GM23338 (cell line): ENCODE measurements around the gene BCL2. TPM values are rescaled to one million over a fixed set of nuclear protein-coding genes. Genes with fewer than 3 reads are reported as not detected.
"Not testable (repeated sequence)": the region's sequence is repeated elsewhere in the genome, so short reads cannot be mapped to it uniquely, and the experiment has no call there.

Experiments used
- ATAC-seq: fragments of 200-7000 bp; cut with Tn5 transposase; 3 replicates; pipeline ENCODE4 v1.9.1; 2020
- DNase-seq: peaks from one replicate; pipeline ENCODE4 v3.0.0-alpha.2; 2015; ENCODE audit warnings: low spot score
- H2AFZ ChIP-seq: fragments of 200-600 bp; sonication (generic); 2 replicates; pipeline ENCODE4 v1.8.0; 2016; ENCODE audit warnings: antibody characterized with exemption, mild to moderate bottlenecking, moderate library complexity
- H3F3A ChIP-seq: fragments of 200-600 bp; sonication (generic); replicated peaks from 2 replicates; pipeline ENCODE4 v1.8.0; 2017; ENCODE audit warnings: antibody characterized with exemption, mixed run types, low read depth
- H3K27ac ChIP-seq: fragments of 200-600 bp; sonication (generic); 2 replicates; pipeline ENCODE4 v1.6.1; 2016; ENCODE audit warnings: low read depth
- H3K27me3 ChIP-seq: fragments of 200-600 bp; sonication (generic); 2 replicates; pipeline ENCODE4 v1.8.0; 2016; ENCODE audit warnings: mild to moderate bottlenecking, mixed run types, moderate library complexity; ENCODE audit not compliant: insufficient read depth
- H3K36me3 ChIP-seq: fragments of 200-600 bp; sonication (generic); 2 replicates; pipeline ENCODE4 v1.8.0; 2016; ENCODE audit warnings: mild to moderate bottlenecking; ENCODE audit not compliant: insufficient read depth
- H3K4me1 ChIP-seq: fragments of 200-600 bp; sonication (generic); 2 replicates; pipeline ENCODE4 v1.8.0; 2016; ENCODE audit warnings: mild to moderate bottlenecking, moderate library complexity; ENCODE audit not compliant: insufficient read depth
- H3K4me2 ChIP-seq: fragments of 200-600 bp; sonication (generic); 2 replicates; pipeline ENCODE4 v1.7.1; 2017; ENCODE audit warnings: mixed run types
- H3K4me3 ChIP-seq: fragments of 200-600 bp; sonication (generic); 2 replicates; pipeline ENCODE4 v1.6.1; 2016; ENCODE audit warnings: mixed run types
- H3K79me2 ChIP-seq: fragments of 200-600 bp; sonication (generic); replicated peaks from 2 replicates; pipeline ENCODE4 v1.8.0; 2017; ENCODE audit warnings: mild to moderate bottlenecking; ENCODE audit not compliant: insufficient read depth
- H3K9me2 ChIP-seq: fragments of 200-600 bp; sonication (generic); 2 replicates; pipeline ENCODE4 v1.8.0; 2017; ENCODE audit not compliant: insufficient read depth
- H4K20me1 ChIP-seq: fragments of 200-600 bp; sonication (generic); replicated peaks from 2 replicates; pipeline ENCODE4 v1.8.0; 2017; ENCODE audit warnings: mild to moderate bottlenecking; ENCODE audit not compliant: insufficient read depth
- H3K27ac Mint-ChIP-seq: 2 replicates; pipeline ENCODE4 v1.8.0; 2020; ENCODE audit warnings: inconsistent platforms, mild to moderate bottlenecking, moderate library complexity, mixed read lengths
- H3K27me3 Mint-ChIP-seq: 3 replicates; pipeline ENCODE4 v1.8.0; 2022; ENCODE audit warnings: low read depth, mild to moderate bottlenecking, moderate library complexity, mixed read lengths, inconsistent platforms; ENCODE audit not compliant: insufficient read depth, poor library complexity
- H3K36me3 Mint-ChIP-seq: 3 replicates; pipeline ENCODE4 v1.8.0; 2021; ENCODE audit warnings: low read depth, mild to moderate bottlenecking, inconsistent platforms, moderate library complexity, mixed read lengths
- H3K4me1 Mint-ChIP-seq: 3 replicates; pipeline ENCODE4 v1.8.0; 2020; ENCODE audit warnings: mild to moderate bottlenecking, inconsistent platforms, mixed read lengths
- H3K4me3 Mint-ChIP-seq: 3 replicates; pipeline ENCODE4 v1.8.0; 2021; ENCODE audit warnings: moderate library complexity, mild to moderate bottlenecking, inconsistent platforms, mixed read lengths
- H3K9me3 Mint-ChIP-seq: 3 replicates; pipeline ENCODE4 v1.8.0; 2020; ENCODE audit warnings: moderate library complexity, mild to moderate bottlenecking, inconsistent platforms, mixed read lengths
- CREB1 ChIP-seq: fragments of 250-450 bp; sonication (Bioruptor Pico); IDR thresholded peaks from 2 replicates; pipeline ENCODE4 v1.5.0; 2020; ENCODE audit warnings: low read depth, mild to moderate bottlenecking, moderate library complexity
- EZH2 ChIP-seq: fragments of 200-600 bp; sonication (generic); IDR thresholded peaks from one replicate; pipeline ENCODE4 v1.8.0; 2017; ENCODE audit warnings: antibody characterized with exemption, mild to moderate bottlenecking, low read depth; ENCODE audit not compliant: unreplicated experiment
- REST ChIP-seq: IDR thresholded peaks from one replicate; pipeline ENCODE4 v1.6.1; 2018; ENCODE audit warnings: antibody characterized with exemption; ENCODE audit not compliant: unreplicated experiment
- ZNF114 ChIP-seq: fragments of 250-450 bp; sonication (Bioruptor Pico); IDR thresholded peaks from 2 replicates; pipeline ENCODE4 v1.5.0; 2020; ENCODE audit warnings: mild to moderate bottlenecking, moderate library complexity
- polyA plus RNA-seq: library from polyadenylated mRNA; unstranded; fragments of >200 nt; fragmentation: Nextera tagmentation; extraction: Ambion mirVana; gene quantifications from 2 replicates; pipeline ENCODE4 v1.2.1, GENCODE V29; 2016
- total RNA-seq: library from RNA; depleted of rRNA; stranded (reverse); fragments of >200 nt; shearing (Covaris generic); gene quantifications from 2 replicates; pipeline ENCODE4 v1.2.3, GENCODE V29; 2014

BCL2 gene
- total and polyA plus RNA-seq, 2 experiments from 2014 or later, result 1.2 to 4.0 TPM

- H3K4me3 ChIP-seq, result no peak overlapping the region
- H3K4me2 ChIP-seq, result no peak overlapping the region
- H3K4me3 Mint-ChIP-seq, result no peak overlapping the region
- no peaks in the 10 kb centered on the region for H3K36me3 ChIP-seq
- no peaks in the 10 kb centered on the region for H3K4me1 ChIP-seq
- no peaks in the 10 kb centered on the region for H3K9me3 Mint-ChIP-seq
- TF ChIP-seq REST (no peak), EZH2 (no peak), ZNF114 (no peak)
- H3K36me3 Mint-ChIP-seq, result no peaks in the 10 kb centered on the region
- peaks cover 5% of the 10 kb centered on the region; the same call in 2 of the 3 replicates for H3K4me1 Mint-ChIP-seq
- H3K27me3 ChIP-seq, result no peaks in the 10 kb centered on the region
- ATAC-seq, result no peak
- DNase-seq, result no peak
- no peaks in the 10 kb centered on the region for H3K27me3 Mint-ChIP-seq
- H3K27ac ChIP-seq, result no peak overlapping the region
- no peaks in the 10 kb centered on the region for H3K9me2 ChIP-seq
- no peak overlapping the region for H2AFZ ChIP-seq
- no peaks in the 10 kb centered on the region for H4K20me1 ChIP-seq
- no peaks in the 10 kb centered on the region for H3F3A ChIP-seq
- H3K27ac Mint-ChIP-seq, result no peak overlapping the region
- no peaks in the 10 kb centered on the region for H3K79me2 ChIP-seq
Measured at GRCh38 chr18:63202828-63203227, 116.7 kb downstream of the BCL2 start.

GRCh38 chr18:63201456-63201855 is 118.1 kb downstream of the BCL2 start:
- not testable (repeated sequence) for H2AFZ ChIP-seq, H4K20me1 ChIP-seq, H3K79me2 ChIP-seq, H3K27me3 ChIP-seq, H3K27me3 Mint-ChIP-seq, H3K36me3 ChIP-seq, DNase-seq, H3K4me3 ChIP-seq, ATAC-seq, H3K4me1 ChIP-seq, H3K4me3 Mint-ChIP-seq, H3F3A ChIP-seq, H3K4me1 Mint-ChIP-seq, H3K36me3 Mint-ChIP-seq, H3K27ac ChIP-seq, H3K27ac Mint-ChIP-seq, H3K9me2 ChIP-seq, H3K9me3 Mint-ChIP-seq, H3K4me2 ChIP-seq

GRCh38 chr18:63199743-63200241 is 119.8 kb downstream of the BCL2 start:
- no peaks in the 10 kb centered on the region for H3K79me2 ChIP-seq
- no peaks in the 10 kb centered on the region for H3K9me2 ChIP-seq
- Mint-ChIP-seq H3K4me3 (no peak overlapping the region), H3K4me1 (no peaks in the 10 kb centered on the region), H3K27ac (no peak overlapping the region), H3K9me3 (no peaks in the 10 kb centered on the region), H3K36me3 (no peaks in the 10 kb centered on the region), H3K27me3 (no peaks in the 10 kb centered on the region)
- H3K4me2 ChIP-seq, result no peak overlapping the region
- H2AFZ ChIP-seq, result no peak overlapping the region
- H3K27ac ChIP-seq, result no peak overlapping the region
- H4K20me1 ChIP-seq, result no peaks in the 10 kb centered on the region
- H3K4me3 ChIP-seq, result no peak overlapping the region
- no peaks in the 10 kb centered on the region for H3K27me3 ChIP-seq
- no peaks in the 10 kb centered on the region for H3F3A ChIP-seq
- H3K4me1 ChIP-seq, result no peaks in the 10 kb centered on the region
- DNase-seq (no peak), ATAC-seq (no peak)
- H3K36me3 ChIP-seq, result no peaks in the 10 kb centered on the region
- TF ChIP-seq CREB1, result no peak
- no peak for TF ChIP-seq REST
